Natural killer cell treated with Interleukin-12 subunit alpha and Interleukin-12 subunit beta and Interleukin-15 and Interleukin-18, amount 100 ng/mL, for 72 hours (primary cell): ENCODE data around the gene CCDC13. TPM values are rescaled to one million over a fixed set of nuclear protein-coding genes. Genes with fewer than 3 reads are reported as not detected.

Source experiments
- ATAC-seq, 2 donors: fragments of 150-1000 bp; cut with Tn5 transposase in 1 of 2; sonication (Bioruptor Pico), chemical (Tn5 transposase) in 1 of 2; 2 replicates each; pipeline ENCODE4 v1.10.0; 2021
- DNase-seq: peaks from one replicate; pipeline ENCODE4 v3.0.0; 2022; ENCODE audit warnings: low spot score
- H3K27ac Mint-ChIP-seq, 2 donors: 1 replicate in 1 of 2; 2 replicates in 1 of 2; pipeline ENCODE4 v1.8.0; 2022; ENCODE audit warnings: mixed read lengths in 2 of 2, mild to moderate bottlenecking in 1 of 2, moderate library complexity in 1 of 2
- H3K27me3 Mint-ChIP-seq, 2 donors: 1 replicate in 1 of 2; 2 replicates in 1 of 2; pipeline ENCODE4 v1.8.0; 2022; ENCODE audit warnings: mixed read lengths in 2 of 2
- H3K36me3 Mint-ChIP-seq: one replicate; pipeline ENCODE4 v1.8.0; 2022; ENCODE audit warnings: mixed read lengths
- H3K4me1 Mint-ChIP-seq, 2 donors: 1 replicate in 1 of 2; 2 replicates in 1 of 2; pipeline ENCODE4 v1.8.0; 2022; ENCODE audit warnings: low read depth in 2 of 2, mixed read lengths in 2 of 2, mild to moderate bottlenecking in 1 of 2
- H3K4me3 Mint-ChIP-seq: one replicate; pipeline ENCODE4 v1.8.0; 2022; ENCODE audit warnings: mixed read lengths
- H3K9me3 Mint-ChIP-seq: 2 replicates; pipeline ENCODE4 v1.8.0; 2022; ENCODE audit warnings: mixed read lengths
- total RNA-seq, 2 donors: library from RNA; stranded (reverse); gene quantifications; one replicate each; pipeline ENCODE4 v1.2.3, GENCODE V29; 2022

The CCDC13 gene
- total RNA-seq, 2 donors from 2014 or later = 1.0 to 1.2 TPM

- ATAC-seq (no peak), DNase-seq (no peak)
- Mint-ChIP-seq H3K27me3 (peaks cover 4 to 10% of the 10 kb centered on the region in 2 donors), H3K4me1 (no peaks in the 10 kb centered on the region), H3K36me3 (no peaks in the 10 kb centered on the region), H3K27ac (no peak overlapping the region), H3K9me3 (no peaks in the 10 kb centered on the region), H3K4me3 (no peak overlapping the region)
Measured at GRCh38 chr3:42732196-42732828, 40.7 kb downstream of the CCDC13 start.

GRCh38 chr3:42731476-42732195 is 41.4 kb downstream of the CCDC13 start:
- no peak overlapping the region for H3K4me3 Mint-ChIP-seq
- no peak overlapping the region for H3K27ac Mint-ChIP-seq
- no peak for DNase-seq
- peaks cover 5 to 11% of the 10 kb centered on the region in 2 donors for H3K27me3 Mint-ChIP-seq
- ATAC-seq = no peak
- no peaks in the 10 kb centered on the region for H3K36me3 Mint-ChIP-seq
- no peaks in the 10 kb centered on the region for H3K4me1 Mint-ChIP-seq
- no peaks in the 10 kb centered on the region for H3K9me3 Mint-ChIP-seq

- no peaks in the 10 kb centered on the region for H3K36me3 Mint-ChIP-seq
- H3K9me3 Mint-ChIP-seq = no peaks in the 10 kb centered on the region
- H3K27me3 Mint-ChIP-seq = peaks cover 7 to 11% of the 10 kb centered on the region in 2 donors
- no peak overlapping the region for H3K27ac Mint-ChIP-seq
- no peak for DNase-seq
- no peak for ATAC-seq
- H3K4me1 Mint-ChIP-seq = no peaks in the 10 kb centered on the region
- no peak overlapping the region for H3K4me3 Mint-ChIP-seq
Measured at GRCh38 chr3:42730706-42731420, 42.2 kb downstream of the CCDC13 start.

GRCh38 chr3:42730294-42730693 is 42.8 kb downstream of the CCDC13 start:
- Mint-ChIP-seq H3K36me3 (no peaks in the 10 kb centered on the region), H3K4me1 (no peaks in the 10 kb centered on the region), H3K27me3 (peaks cover 12 to 14% of the 10 kb centered on the region in 2 donors), H3K4me3 (no peak overlapping the region), H3K27ac (no peak overlapping the region), H3K9me3 (no peaks in the 10 kb centered on the region)
- no peak for ATAC-seq
- no peak for DNase-seq

- DNase-seq = no peak
- H3K27ac Mint-ChIP-seq = no peak overlapping the region
Measured at GRCh38 chr3:42729404-42730145, 43.5 kb downstream of the CCDC13 start.

GRCh38 chr3:42728668-42729364 is 44.2 kb downstream of the CCDC13 start:
- H3K27me3 Mint-ChIP-seq = peaks cover 17 to 20% of the 10 kb centered on the region in 2 donors
- ATAC-seq = no peak
- H3K27ac Mint-ChIP-seq = no peak overlapping the region

More at GRCh38 chr3:42729404-42730145, 43.5 kb downstream of the CCDC13 start:
- H3K9me3 Mint-ChIP-seq = no peaks in the 10 kb centered on the region
- H3K36me3 Mint-ChIP-seq = no peaks in the 10 kb centered on the region
- no peak for ATAC-seq
- no peaks in the 10 kb centered on the region for H3K4me1 Mint-ChIP-seq
- H3K27me3 Mint-ChIP-seq = peaks cover 12 to 13% of the 10 kb centered on the region in 2 donors
- H3K4me3 Mint-ChIP-seq = no peak overlapping the region

GRCh38 chr3:42728056-42728455 is 45.0 kb downstream of the CCDC13 start:
- no peak for ATAC-seq
- no peak for DNase-seq
- Mint-ChIP-seq H3K4me1 (no peaks in the 10 kb centered on the region), H3K9me3 (no peaks in the 10 kb centered on the region), H3K27me3 (peaks cover 21 to 25% of the 10 kb centered on the region in 2 donors), H3K36me3 (no peaks in the 10 kb centered on the region), H3K4me3 (no peak overlapping the region), H3K27ac (no peak overlapping the region)

More at GRCh38 chr3:42728668-42729364, 44.2 kb downstream of the CCDC13 start:
- H3K9me3 Mint-ChIP-seq = no peaks in the 10 kb centered on the region
- no peaks in the 10 kb centered on the region for H3K36me3 Mint-ChIP-seq
- H3K4me3 Mint-ChIP-seq = no peak overlapping the region
- no peak for DNase-seq
- no peaks in the 10 kb centered on the region for H3K4me1 Mint-ChIP-seq

- H3K4me1 Mint-ChIP-seq = no peaks in the 10 kb centered on the region
- no peak overlapping the region for H3K4me3 Mint-ChIP-seq
- H3K9me3 Mint-ChIP-seq = no peaks in the 10 kb centered on the region
- no peak overlapping the region for H3K27ac Mint-ChIP-seq
- peaks cover 23 to 29% of the 10 kb centered on the region in 2 donors for H3K27me3 Mint-ChIP-seq
- ATAC-seq (no peak), DNase-seq (no peak)
- H3K36me3 Mint-ChIP-seq = no peaks in the 10 kb centered on the region
Measured at GRCh38 chr3:42725454-42725853, 47.6 kb downstream of the CCDC13 start.

GRCh38 chr3:42723219-42723618 is 49.8 kb downstream of the CCDC13 start:
- H3K36me3 Mint-ChIP-seq = no peaks in the 10 kb centered on the region
- ATAC-seq (no peak), DNase-seq (no peak)
- H3K9me3 Mint-ChIP-seq = no peaks in the 10 kb centered on the region
- H3K27ac Mint-ChIP-seq = no peak overlapping the region
- peaks cover 25 to 33% of the 10 kb centered on the region in 2 donors for H3K27me3 Mint-ChIP-seq
- H3K4me1 Mint-ChIP-seq = no peaks in the 10 kb centered on the region
- no peak overlapping the region for H3K4me3 Mint-ChIP-seq

Other genes with a start within 250 kb of the CCDC13 start
- gene SEC22C, start 191.3 kb downstream of the CCDC13 start, total RNA-seq = 10 to 100 TPM; 47.1 to 49.7 TPM
- 10 to 100 TPM; 48.5 to 51.5 TPM for gene SS18L2, start 182.4 kb downstream of the CCDC13 start, total RNA-seq
- 100 to 1,000 TPM in 1 of 2 donors, 10 to 100 TPM in 1; 85.4 to 145 TPM for gene NKTR, start 172.6 kb downstream of the CCDC13 start, total RNA-seq
- gene ZBTB47, start 119.6 kb downstream of the CCDC13 start, total RNA-seq = 1 to 10 TPM; 1.9 to 2.7 TPM
- gene KLHL40, start 87.7 kb downstream of the CCDC13 start, total RNA-seq = not detected
- gene HHATL, start 70.5 kb downstream of the CCDC13 start, total RNA-seq = not detected
- gene HIGD1A, start 31.2 kb upstream of the CCDC13 start, total RNA-seq = 10 to 100 TPM; 60.0 to 78.4 TPM
- 10 to 100 TPM in 1 of 2 donors, 1 to 10 TPM in 1; 2.3 to 11.5 TPM for gene ACKR2, start 36.2 kb upstream of the CCDC13 start, total RNA-seq
- gene CYP8B1, start 102.6 kb upstream of the CCDC13 start, total RNA-seq = under 1 TPM in 1 of 2 donors, not detected in 1; 0.14 TPM
- under 1 TPM; 0.36 to 0.42 TPM for gene ZNF662, start 132.9 kb upstream of the CCDC13 start, total RNA-seq
- gene GASK1A, start 206.1 kb upstream of the CCDC13 start, total RNA-seq = under 1 TPM in 1 of 2 donors, not detected in 1; 0.29 TPM